ENCODE data around the gene CAPN15.
A peak's percentile ranks its signal among the peaks of the same experiment; 100 is the strongest.

Gene CAPN15

GRCh38 chr16:580141-580945, 52.8 kb downstream of the CAPN15 start:
- no peak for DNase-seq

GRCh38 chr16:580946-581498, 53.5 kb downstream of the CAPN15 start:
- DNase-seq, result no peak

- no peak for DNase-seq
Measured at GRCh38 chr16:582218-582613, 54.7 kb downstream of the CAPN15 start.

GRCh38 chr16:582614-583331, 55.3 kb downstream of the CAPN15 start:
- no peak for DNase-seq

GRCh38 chr16:583470-583814, 55.9 kb downstream of the CAPN15 start:
- no peak for DNase-seq

GRCh38 chr16:583815-584591, 56.5 kb downstream of the CAPN15 start:
- no peak for DNase-seq

- no peak for DNase-seq
Measured at GRCh38 chr16:585351-585750, 57.8 kb downstream of the CAPN15 start.

- DNase-seq, result no peak
Measured at GRCh38 chr16:586047-586644, 58.6 kb downstream of the CAPN15 start.

GRCh38 chr16:586645-587590, 59.4 kb downstream of the CAPN15 start:
- DNase-seq, result no peak

- no peak for DNase-seq
Measured at GRCh38 chr16:588639-588888, 61.1 kb downstream of the CAPN15 start.

GRCh38 chr16:588889-589657, 61.6 kb downstream of the CAPN15 start:
- peak; percentile 97 to 98 (median 98) for DNase-seq

- DNase-seq, result peak; percentile 99
Measured at GRCh38 chr16:589658-590187, 62.2 kb downstream of the CAPN15 start, which contains the start of gene RAB40C. TSS of gene RAB40C (plus strand) at chr16:590066. CDS start at chr16:590292, 226 bp downstream.

- DNase-seq, result peak; percentile 37 to 71 (median 48)
Measured at GRCh38 chr16:590188-590814, 62.8 kb downstream of the CAPN15 start.

- DNase-seq, result no peak
Measured at GRCh38 chr16:590815-591200, 63.3 kb downstream of the CAPN15 start.

GRCh38 chr16:591231-591630, 63.7 kb downstream of the CAPN15 start:
- no peak for DNase-seq

- DNase-seq, result no peak
Measured at GRCh38 chr16:591892-592517, 64.5 kb downstream of the CAPN15 start.

GRCh38 chr16:592518-593306, 65.2 kb downstream of the CAPN15 start:
- peak; percentile 74 to 83 (median 80) for DNase-seq

- peak in 1 of 4 experiments; percentile 13 for DNase-seq
Measured at GRCh38 chr16:593406-593805, 65.9 kb downstream of the CAPN15 start.

GRCh38 chr16:593807-594206, 66.3 kb downstream of the CAPN15 start:
- DNase-seq, result no peak
